ENCODE measurements around the gene TRIM7.

Gene TRIM7

GRCh38 chr5:181204826-181205760 lies at the start of gene TRIM7:
TSS of gene TRIM7 (minus strand) at chr5:181205196. CDS start at chr5:181205110, 86 bp downstream.
- DNase-seq: no peak

- DNase-seq: no peak
These were observed 43.3 kb upstream of the TRIM7 start for GRCh38 chr5:181248277-181248676.

GRCh38 chr5:181246276-181247049 lies 41.5 kb upstream of the TRIM7 start:
- peak; percentile 69 for DNase-seq

- DNase-seq: no peak
These were observed 40.7 kb upstream of the TRIM7 start for GRCh38 chr5:181245427-181246275.

- DNase-seq: peak; percentile 86
These were observed 38.8 kb upstream of the TRIM7 start, which contains the start of gene RACK1 for GRCh38 chr5:181243564-181244343. TSS of gene RACK1 (minus strand) at chr5:181243906. CDS start at chr5:181243800, 106 bp downstream.

- no peak for DNase-seq
These were observed 38.1 kb upstream of the TRIM7 start for GRCh38 chr5:181243018-181243563.

GRCh38 chr5:181242031-181242451 lies 37.0 kb upstream of the TRIM7 start:
- no peak for DNase-seq

- DNase-seq: peak; percentile 45
These were observed 36.5 kb upstream of the TRIM7 start for GRCh38 chr5:181241393-181241975.

- no peak for DNase-seq
These were observed 34.2 kb upstream of the TRIM7 start for GRCh38 chr5:181239062-181239663.

- DNase-seq: no peak
These were observed 32.9 kb upstream of the TRIM7 start for GRCh38 chr5:181237729-181238385.

GRCh38 chr5:181236954-181237641 lies 32.1 kb upstream of the TRIM7 start:
- DNase-seq: no peak

- DNase-seq: no peak
These were observed 31.5 kb upstream of the TRIM7 start for GRCh38 chr5:181236471-181236870.

- no peak for DNase-seq
These were observed 30.8 kb upstream of the TRIM7 start for GRCh38 chr5:181235689-181236366.

GRCh38 chr5:181235323-181235688 lies 30.3 kb upstream of the TRIM7 start:
- DNase-seq: no peak

- DNase-seq: no peak
These were observed 29.7 kb upstream of the TRIM7 start for GRCh38 chr5:181234455-181235306.

GRCh38 chr5:181233801-181234454 lies 28.9 kb upstream of the TRIM7 start:
- DNase-seq: no peak

- no peak for DNase-seq
These were observed 28.2 kb upstream of the TRIM7 start for GRCh38 chr5:181233088-181233800.
